Esophagus squamous epithelium (tissue), 5 donors: ENCODE measurements around the gene CCDC146. TPM values are rescaled to one million over a fixed set of nuclear protein-coding genes. Genes with fewer than 3 reads are reported as not detected.

Experiments
- DNase-seq: peaks from one replicate; lab custom pipeline; 2025; lab: John Stamatoyannopoulos, UW
- H3K27ac ChIP-seq, 4 donors: fragments of 200-600 bp; sonication (generic); one replicate each; pipeline ENCODE4 v1.5.1; 2016 to 2019; ENCODE audit warnings: mild to moderate bottlenecking in 1 of 4
- H3K27me3 ChIP-seq, 4 donors: fragments of 200-600 bp; sonication (generic); 1 replicate in 3 of 4; 2 replicates in 1 of 4; pipeline versions ENCODE4 v1.5.1 to v1.6.0; 2017 to 2021; ENCODE audit warnings: antibody characterized with exemption in 1 of 4
- H3K36me3 ChIP-seq, 3 donors: fragments of 200-600 bp; sonication (generic); one replicate each; pipeline ENCODE4 v1.5.1; 2016 to 2019
- H3K4me1 ChIP-seq, 3 donors: fragments of 200-600 bp; sonication (generic); one replicate each; pipeline ENCODE4 v1.5.1; 2017 to 2019
- H3K4me3 ChIP-seq, 4 donors: fragments of 200-600 bp; sonication (generic); 1 replicate in 3 of 4; 2 replicates in 1 of 4; pipeline ENCODE4 v1.5.1; 2016 to 2019; ENCODE audit warnings: mild to moderate bottlenecking in 2 of 4, moderate library complexity in 1 of 4
- H3K9me3 ChIP-seq, 3 donors: fragments of 200-600 bp; sonication (generic); one replicate each; pipeline ENCODE4 v1.5.1; 2016 to 2019
- CTCF ChIP-seq, 6 experiments: fragments of 450-650 bp in 4 of 6; fragments of 200-600 bp in 2 of 6; sonication (generic) in 2 of 6; IDR thresholded peaks; one replicate each; pipeline ENCODE4 v1.5.1; 2016 to 2019; ENCODE audit warnings: antibody characterized with exemption in 6 of 6, mild to moderate bottlenecking in 4 of 6, moderate library complexity in 4 of 6
- POLR2A ChIP-seq, 4 donors: fragments of 450-650 bp; IDR thresholded peaks; one replicate each; pipeline ENCODE4 v1.6.1; 2017; ENCODE audit warnings: antibody characterized with exemption in 4 of 4, mild to moderate bottlenecking in 4 of 4, moderate library complexity in 3 of 4
- WGBS, 2 donors: methylation state at CpG; one replicate each; pipeline ENCODE4 v1.1.5; 2018; 5-methylcytosine and 5-hydroxymethylcytosine counted together
- intact Hi-C: fragments of 100-400 bp; cut with DNase I; formaldehyde crosslinking; loops from one replicate; pipeline ENCODE4 v1.15.0; 2022
- total RNA-seq, 4 donors: library from RNA; depleted of rRNA; stranded (reverse); fragments of >200 nt; gene quantifications; one replicate each; pipeline ENCODE4 v1.1.0, GENCODE V29; 2016
- donor health status: DM: yes; HTN: yes; CAD: no.

The CCDC146 gene
- total RNA-seq, 4 donors from 2014 or later: 4.6 to 25.0 (median 7.6) TPM

GRCh38 chr7:77288676-77289320, 166.4 kb downstream of the CCDC146 start:
- WGBS, 2 donors: 48 to 62% methylated on average over 7 of the region's 7 CpGs
- no peak overlapping the region for H3K4me3 ChIP-seq

GRCh38 chr7:77289387-77289786, 167.0 kb downstream of the CCDC146 start:
- intact Hi-C loops: no loop called here
- 89 to 98% methylated on average over 3 of the region's 3 CpGs for WGBS, 2 donors
- no peak for TF ChIP-seq CTCF (IDR thresholded peaks at IDR 0.05)
- TF ChIP-seq POLR2A (IDR thresholded peaks at IDR 0.05): no peak
- H3K4me1 ChIP-seq: no peaks in the 10 kb centered on the region
- no peaks in the 10 kb centered on the region for H3K9me3 ChIP-seq
- H3K4me3 ChIP-seq: no peak overlapping the region
- no peak for DNase-seq
- peaks cover 0 to 55% (median 0%) of the 10 kb centered on the region in 3 donors for H3K36me3 ChIP-seq
- H3K27ac ChIP-seq: no peak overlapping the region
- no peaks in the 10 kb centered on the region for H3K27me3 ChIP-seq

More at GRCh38 chr7:77288676-77289320, 166.4 kb downstream of the CCDC146 start:
- TF ChIP-seq CTCF (IDR thresholded peaks at IDR 0.05) (no peak), POLR2A (IDR thresholded peaks at IDR 0.05) (no peak)
- H3K36me3 ChIP-seq: peaks cover 0 to 54% (median 0%) of the 10 kb centered on the region in 3 donors
- H3K27me3 ChIP-seq: no peaks in the 10 kb centered on the region
- intact Hi-C loops: no loop called here
- H3K27ac ChIP-seq: no peak overlapping the region
- no peaks in the 10 kb centered on the region for H3K9me3 ChIP-seq
- DNase-seq: no peak
- H3K4me1 ChIP-seq: no peaks in the 10 kb centered on the region

GRCh38 chr7:77290425-77290824, 168.0 kb downstream of the CCDC146 start:
- no peak for TF ChIP-seq POLR2A (IDR thresholded peaks at IDR 0.05)
- Histone ChIP-seq H3K4me1 (no peaks in the 10 kb centered on the region), H3K4me3 (no peak overlapping the region), H3K36me3 (peaks cover 0 to 66% (median 0%) of the 10 kb centered on the region in 3 donors), H3K27ac (no peak overlapping the region), H3K27me3 (no peaks in the 10 kb centered on the region), H3K9me3 (no peaks in the 10 kb centered on the region)
- intact Hi-C loops: no loop called here
- no peak for DNase-seq

GRCh38 chr7:77293046-77293445, 170.6 kb downstream of the CCDC146 start:
- intact Hi-C loops: no loop called here
- H3K36me3 ChIP-seq: peaks cover 0 to 67% (median 0%) of the 10 kb centered on the region in 3 donors
- H3K4me3 ChIP-seq: no peak overlapping the region
- no peak overlapping the region for H3K27ac ChIP-seq
- no peaks in the 10 kb centered on the region for H3K4me1 ChIP-seq
- peak in 1 of 6 experiments; percentile 26 for TF ChIP-seq CTCF (IDR thresholded peaks at IDR 0.05)
- no peak for TF ChIP-seq POLR2A (IDR thresholded peaks at IDR 0.05)
- H3K27me3 ChIP-seq: no peaks in the 10 kb centered on the region
- 84 to 89% methylated on average over 4 of the region's 4 CpGs for WGBS, 2 donors
- no peaks in the 10 kb centered on the region for H3K9me3 ChIP-seq
- no peak for DNase-seq

- H3K36me3 ChIP-seq: peaks cover 0 to 55% (median 0%) of the 10 kb centered on the region in 3 donors
- WGBS, 2 donors: 94 to 100% methylated on average over 2 of the region's 2 CpGs
- intact Hi-C loops: no loop called here
- TF ChIP-seq CTCF (IDR thresholded peaks at IDR 0.05) (no peak), POLR2A (IDR thresholded peaks at IDR 0.05) (no peak)
- H3K27ac ChIP-seq: no peak overlapping the region
- H3K4me1 ChIP-seq: no peaks in the 10 kb centered on the region
- DNase-seq: no peak
- H3K27me3 ChIP-seq: no peaks in the 10 kb centered on the region
- no peak overlapping the region for H3K4me3 ChIP-seq
- H3K9me3 ChIP-seq: no peaks in the 10 kb centered on the region
Observed at GRCh38 chr7:77295549-77295948, 173.1 kb downstream of the CCDC146 start.
